Fibroblast of mammary gland (primary cell): ENCODE data around the gene GBP6.
A peak's percentile ranks its signal among the peaks of the same experiment; 100 is the strongest.
"Not testable (repeated sequence)": the region's sequence is repeated elsewhere in the genome, so short reads cannot be mapped to it uniquely, and the experiment has no call there.

Source experiments
- DNase-seq: peaks from one replicate; pipeline ENCODE4 v3.0.0-alpha.2; 2010; ENCODE audit warnings: low read depth
- H3K4me3 ChIP-seq: 2 replicates; pipeline ENCODE4 v1.5.1; 2011; ENCODE audit warnings: low read depth, mild to moderate bottlenecking, low read length, moderate library complexity; ENCODE audit not compliant: control insufficient read depth
- TF ChIP-seq, protein P1 (sequence below): conservative IDR thresholded peaks from 2 replicates; pipeline ENCODE4 v1.5.1; 2011; ENCODE audit warnings: low read depth, low read length, inconsistent platforms; ENCODE audit not compliant: control insufficient read depth, insufficient read depth

Gene GBP6

DNA sequence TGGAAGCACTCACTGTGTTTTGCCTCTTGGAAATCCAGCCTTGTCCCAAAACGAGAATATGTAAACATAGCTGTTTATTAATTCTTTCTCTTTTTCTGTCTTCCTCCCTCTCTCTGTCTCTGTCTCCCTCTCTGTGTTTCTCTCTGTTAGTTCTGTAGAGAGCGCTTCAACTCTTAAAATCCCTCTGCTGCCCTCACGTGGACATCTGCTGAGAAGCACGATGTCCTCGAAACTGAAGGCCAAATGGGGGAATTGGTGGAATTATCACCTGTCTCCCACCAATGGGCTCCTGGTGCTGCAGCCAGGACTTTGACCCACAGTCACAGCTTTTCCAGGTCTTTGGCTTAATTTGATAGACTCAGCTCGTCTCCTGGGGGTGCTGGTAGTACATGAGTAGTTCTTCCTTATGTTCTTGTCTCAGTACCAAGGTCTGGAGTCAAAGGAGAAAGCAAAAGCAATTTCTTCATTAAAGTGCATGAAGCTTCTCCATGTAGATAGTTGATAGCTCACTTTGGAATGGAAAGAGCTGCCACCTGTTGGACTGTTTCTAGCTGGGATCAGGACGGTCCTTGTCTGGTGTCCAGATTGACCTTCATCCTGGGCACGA lies 5.5 kb upstream of the GBP6 start:
- no peak overlapping the region for H3K4me3 ChIP-seq
- TF ChIP-seq, protein P1, sequence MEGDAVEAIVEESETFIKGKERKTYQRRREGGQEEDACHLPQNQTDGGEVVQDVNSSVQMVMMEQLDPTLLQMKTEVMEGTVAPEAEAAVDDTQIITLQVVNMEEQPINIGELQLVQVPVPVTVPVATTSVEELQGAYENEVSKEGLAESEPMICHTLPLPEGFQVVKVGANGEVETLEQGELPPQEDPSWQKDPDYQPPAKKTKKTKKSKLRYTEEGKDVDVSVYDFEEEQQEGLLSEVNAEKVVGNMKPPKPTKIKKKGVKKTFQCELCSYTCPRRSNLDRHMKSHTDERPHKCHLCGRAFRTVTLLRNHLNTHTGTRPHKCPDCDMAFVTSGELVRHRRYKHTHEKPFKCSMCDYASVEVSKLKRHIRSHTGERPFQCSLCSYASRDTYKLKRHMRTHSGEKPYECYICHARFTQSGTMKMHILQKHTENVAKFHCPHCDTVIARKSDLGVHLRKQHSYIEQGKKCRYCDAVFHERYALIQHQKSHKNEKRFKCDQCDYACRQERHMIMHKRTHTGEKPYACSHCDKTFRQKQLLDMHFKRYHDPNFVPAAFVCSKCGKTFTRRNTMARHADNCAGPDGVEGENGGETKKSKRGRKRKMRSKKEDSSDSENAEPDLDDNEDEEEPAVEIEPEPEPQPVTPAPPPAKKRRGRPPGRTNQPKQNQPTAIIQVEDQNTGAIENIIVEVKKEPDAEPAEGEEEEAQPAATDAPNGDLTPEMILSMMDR, result peak; percentile 81
- DNase-seq, result peak; percentile 69

DNA sequence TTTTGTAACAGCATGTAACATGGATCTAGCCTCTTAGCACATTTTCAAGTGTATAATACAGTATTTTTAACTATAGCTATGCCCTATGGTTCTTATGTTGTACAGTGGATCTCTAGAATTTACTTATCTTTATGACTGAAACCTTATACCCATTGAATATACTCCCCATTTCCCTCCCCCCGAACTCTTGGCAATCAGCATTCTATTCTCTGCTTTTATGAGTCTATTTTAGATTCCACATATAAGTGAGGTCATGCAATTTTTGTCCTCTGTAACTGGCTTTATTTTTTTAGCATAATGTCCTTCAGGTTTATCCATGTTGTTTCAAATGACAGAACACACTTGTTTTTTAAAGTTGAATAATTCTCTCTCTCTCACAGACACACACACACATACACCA lies 3.1 kb upstream of the GBP6 start:
- DNase-seq, result no peak
- no peak overlapping the region for H3K4me3 ChIP-seq
- TF ChIP-seq, protein P1, result no peak

DNA sequence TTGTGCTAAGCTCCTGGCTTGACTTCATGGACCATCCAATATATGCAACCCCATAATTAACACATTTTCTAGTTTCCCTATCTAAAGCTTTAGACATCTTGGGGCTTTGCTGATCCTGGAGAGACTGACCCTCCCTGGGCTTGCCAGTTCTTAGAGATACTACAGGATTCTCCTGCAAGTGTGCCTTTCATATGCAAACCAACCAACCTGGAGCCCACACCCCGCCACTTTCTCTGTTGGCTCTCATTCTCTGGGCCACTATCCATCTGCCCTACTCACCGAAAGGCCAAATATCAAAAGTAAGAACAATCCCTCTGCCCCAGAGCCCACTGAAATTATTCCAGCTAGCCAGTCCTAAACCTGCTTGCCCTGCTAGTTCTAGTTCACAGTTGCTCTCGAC lies 2.2 kb upstream of the GBP6 start:
- H3K4me3 ChIP-seq, result no peak overlapping the region
- TF ChIP-seq, protein P1, result no peak
- DNase-seq, result no peak

DNA sequence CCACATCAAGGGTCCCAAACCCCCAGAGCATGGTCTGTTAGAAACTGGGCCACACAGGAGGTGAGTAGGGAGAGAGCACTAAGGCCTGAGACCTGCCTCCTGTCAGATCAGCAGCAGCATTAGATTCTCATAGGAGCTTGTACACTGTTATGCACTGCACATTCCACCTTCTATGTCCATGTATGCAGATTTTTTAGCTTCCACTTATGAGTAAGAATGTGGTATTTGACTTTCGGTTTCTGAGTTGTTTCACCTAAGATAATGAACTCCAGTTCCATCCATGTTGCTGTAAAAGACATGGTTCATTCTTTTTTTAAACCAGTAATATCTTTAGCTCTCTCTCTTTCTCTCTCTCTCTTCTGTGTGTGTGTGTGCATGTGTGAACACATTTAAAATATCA lies 663 bp upstream of the GBP6 start:
- DNase-seq, result no peak
- TF ChIP-seq, protein P1, result no peak
- no peak overlapping the region for H3K4me3 ChIP-seq

DNA sequence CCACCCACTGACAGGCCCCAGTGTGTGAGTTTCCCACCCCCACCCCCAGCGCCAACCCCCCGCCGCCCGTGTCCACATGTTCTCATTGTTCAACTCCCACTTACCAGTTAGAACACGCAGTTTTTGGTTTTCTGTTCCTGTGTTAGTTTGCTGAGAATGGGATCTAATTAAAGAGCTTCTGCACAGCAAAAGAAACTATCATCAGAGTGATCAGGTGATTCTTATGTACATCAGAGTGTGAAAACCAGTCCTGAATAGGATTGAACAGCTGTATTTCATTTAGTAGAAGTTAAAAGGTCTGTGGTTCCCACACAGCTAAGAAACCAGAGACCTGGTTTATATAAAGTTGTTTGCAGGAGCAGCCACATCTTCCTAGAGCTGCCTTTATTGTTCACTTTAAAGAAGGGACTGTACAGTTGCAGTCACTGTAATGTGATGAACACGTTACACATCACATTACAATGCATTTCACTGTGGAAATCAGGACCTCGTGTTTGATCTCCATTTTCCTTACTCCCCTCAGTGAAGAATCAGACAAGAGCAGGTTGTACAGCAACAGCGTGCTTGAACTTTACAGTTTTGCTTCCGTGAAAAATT lies 1.2 kb downstream of the GBP6 start:
- no peak overlapping the region for H3K4me3 ChIP-seq
- TF ChIP-seq, protein P1, result no peak
- DNase-seq, result no peak

DNA sequence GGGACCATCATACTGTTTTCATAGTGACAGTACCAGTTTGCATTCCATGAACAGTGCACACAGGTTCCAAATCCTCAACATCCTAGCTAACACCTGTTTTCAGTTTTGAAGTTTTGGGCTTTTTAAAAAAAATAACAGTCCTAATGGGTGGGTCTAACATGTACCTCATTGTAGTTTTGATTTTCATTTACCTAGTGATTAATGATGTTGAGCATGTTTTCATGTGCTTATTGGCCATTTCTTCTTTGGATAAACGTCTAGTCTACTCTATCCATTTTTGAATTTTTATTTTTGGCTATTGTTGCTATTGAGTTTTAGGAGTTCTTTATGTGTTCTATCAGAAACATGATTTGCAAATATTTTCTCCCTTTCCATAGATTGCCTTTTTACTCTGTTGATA lies 3.4 kb downstream of the GBP6 start:
- H3K4me3 ChIP-seq, result no peak overlapping the region
- TF ChIP-seq, protein P1, result no peak
- no peak for DNase-seq

DNA sequence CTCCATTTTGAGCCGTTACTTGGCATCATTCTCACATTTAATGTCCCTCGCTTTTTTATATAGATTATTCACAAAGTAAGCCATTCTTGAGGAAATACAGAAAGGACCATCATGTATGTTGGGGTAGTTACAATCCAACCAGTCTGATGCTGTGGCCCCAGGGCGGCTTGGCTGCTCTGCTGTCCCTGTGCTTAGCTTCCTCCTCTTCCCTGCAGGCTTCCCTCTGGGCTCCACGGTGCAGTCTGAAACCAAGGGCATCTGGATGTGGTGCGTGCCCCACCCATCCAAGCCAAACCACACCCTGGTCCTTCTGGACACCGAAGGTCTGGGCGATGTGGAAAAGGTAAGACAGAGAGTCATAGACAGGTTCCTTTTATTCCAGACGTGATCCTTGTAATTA lies 5.5 kb downstream of the GBP6 start:
- no peak for DNase-seq
- TF ChIP-seq, protein P1, result no peak
- no peak overlapping the region for H3K4me3 ChIP-seq

DNA sequence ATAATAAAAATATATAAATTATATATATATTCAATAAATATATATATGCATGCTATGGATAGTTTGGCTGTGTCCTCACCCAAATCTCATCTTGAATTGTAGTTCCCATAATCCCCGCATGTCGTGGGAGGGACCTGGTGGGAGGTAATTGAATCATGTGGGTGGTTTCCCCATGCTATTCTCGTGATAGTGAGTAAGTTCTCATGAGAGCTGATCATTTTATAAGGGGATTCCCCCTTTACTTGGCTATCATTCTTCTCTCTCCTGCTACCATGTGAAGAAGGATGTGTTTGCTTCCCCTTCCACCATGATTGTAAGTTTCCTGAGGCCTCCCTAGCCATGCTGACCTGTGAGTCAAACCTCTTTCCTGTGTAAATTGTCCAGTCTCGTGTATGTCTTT lies 10.0 kb downstream of the GBP6 start:
- H3K4me3 ChIP-seq, DNase-seq: not testable (repeated sequence)
